Measurements from ENCODE around the gene SNORC.

Gene SNORC

GRCh38 chr2:232927793-232928550, 57.9 kb downstream of the SNORC start:
- DNase-seq, result no peak

Measured in effector CD4-positive, alpha-beta T cell (primary cell).